Hepatic stellate cell (primary cell): ENCODE measurements around the gene GXYLT2.

Experiments
- DNase-seq: peaks from one replicate; pipeline ENCODE4 v3.0.0; 2011; ENCODE audit warnings: low spot score

Gene GXYLT2

DNA sequence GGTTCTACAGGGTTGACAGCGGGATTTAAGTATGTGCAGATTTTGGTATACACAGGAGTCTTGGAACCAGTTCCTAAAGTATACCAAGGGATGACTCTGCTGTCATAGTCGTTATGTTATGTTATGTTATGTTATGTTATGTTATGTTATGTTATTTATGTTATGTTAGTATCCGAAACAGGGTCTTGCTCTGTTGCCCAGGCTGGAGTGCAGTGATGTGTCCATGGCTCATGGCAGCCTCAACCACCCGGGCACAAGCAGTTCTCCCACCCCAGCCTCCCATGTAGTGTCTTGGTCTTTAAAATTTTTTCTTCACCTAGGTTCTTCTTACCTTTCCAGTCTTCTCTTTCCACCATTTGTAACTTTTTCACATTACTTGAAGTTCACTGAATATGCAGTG is 130.5 kb downstream of the GXYLT2 start:
- DNase-seq, result no peak

DNA sequence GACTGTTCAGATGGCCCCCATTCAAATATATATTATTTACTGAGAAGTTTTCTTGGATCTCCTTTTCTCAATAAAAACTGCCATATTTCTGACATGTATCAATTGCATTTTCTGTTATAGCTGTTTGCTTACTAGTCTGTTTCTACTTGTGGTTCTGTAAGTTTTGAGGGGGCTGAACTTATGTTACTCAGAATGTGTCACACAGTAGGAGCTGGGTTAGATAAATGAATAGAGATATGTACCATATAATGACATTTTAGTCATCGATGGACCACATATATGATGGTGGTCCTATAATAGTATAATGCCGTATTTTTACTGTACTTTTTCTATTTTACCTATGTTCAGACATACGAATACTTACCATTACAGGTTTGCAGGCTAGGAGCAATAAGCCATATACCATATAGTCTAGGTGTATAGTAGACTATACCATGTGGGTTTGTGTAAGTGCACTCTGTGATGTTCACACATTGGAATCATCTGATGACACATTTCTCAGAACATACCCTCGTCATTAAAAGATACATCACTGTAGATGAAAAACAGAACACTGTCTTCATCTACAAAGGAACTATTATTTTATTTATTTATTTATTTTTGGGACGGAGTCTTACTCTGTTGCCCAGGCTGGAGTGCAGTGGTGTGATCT is 131.1 kb downstream of the GXYLT2 start:
- no peak for DNase-seq

DNA sequence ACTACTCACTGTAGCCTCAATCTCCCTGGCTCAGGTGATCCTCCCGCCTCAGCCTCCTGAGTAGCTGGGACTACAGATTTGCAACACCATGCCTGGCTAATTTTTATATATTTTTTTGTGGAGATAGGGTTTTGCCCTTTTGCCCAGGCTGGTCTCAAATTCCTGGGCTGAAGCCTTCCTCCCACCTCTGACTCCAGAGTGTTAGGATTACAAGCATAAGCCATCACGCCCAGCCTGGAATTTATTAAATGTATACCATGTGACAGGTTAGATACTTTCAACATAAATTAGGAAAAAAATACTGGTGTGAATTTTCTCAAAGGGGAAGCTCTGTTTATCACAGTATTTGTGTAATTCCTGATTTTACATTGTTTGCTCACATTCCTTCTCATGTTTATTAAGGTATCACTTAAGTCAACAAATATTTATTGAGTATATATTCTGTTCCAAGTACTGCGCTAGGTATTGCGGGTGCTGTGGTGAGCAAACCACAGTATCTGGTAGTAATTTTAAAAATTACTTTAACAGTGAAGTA is 133.5 kb downstream of the GXYLT2 start:
- DNase-seq, result no peak

DNA sequence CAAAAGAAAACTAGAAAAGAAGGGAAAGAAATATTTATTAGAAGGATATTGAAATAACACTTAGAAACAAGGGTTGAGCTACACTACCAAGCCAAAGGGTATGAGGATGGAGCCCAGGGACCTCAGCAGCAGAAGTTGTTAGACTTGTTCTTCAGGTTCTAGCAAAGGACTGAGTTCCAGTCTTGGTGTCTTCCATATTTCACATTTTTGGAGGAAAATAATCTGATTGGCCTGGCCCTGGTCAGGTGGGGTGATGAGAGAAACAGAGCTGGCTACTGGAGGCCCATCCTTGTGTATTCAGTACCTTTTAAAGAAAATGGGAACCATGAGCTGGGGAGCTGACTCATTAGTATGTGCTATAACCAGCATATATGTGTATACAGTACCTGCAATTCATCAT is 137.0 kb downstream of the GXYLT2 start:
- no peak for DNase-seq

DNA sequence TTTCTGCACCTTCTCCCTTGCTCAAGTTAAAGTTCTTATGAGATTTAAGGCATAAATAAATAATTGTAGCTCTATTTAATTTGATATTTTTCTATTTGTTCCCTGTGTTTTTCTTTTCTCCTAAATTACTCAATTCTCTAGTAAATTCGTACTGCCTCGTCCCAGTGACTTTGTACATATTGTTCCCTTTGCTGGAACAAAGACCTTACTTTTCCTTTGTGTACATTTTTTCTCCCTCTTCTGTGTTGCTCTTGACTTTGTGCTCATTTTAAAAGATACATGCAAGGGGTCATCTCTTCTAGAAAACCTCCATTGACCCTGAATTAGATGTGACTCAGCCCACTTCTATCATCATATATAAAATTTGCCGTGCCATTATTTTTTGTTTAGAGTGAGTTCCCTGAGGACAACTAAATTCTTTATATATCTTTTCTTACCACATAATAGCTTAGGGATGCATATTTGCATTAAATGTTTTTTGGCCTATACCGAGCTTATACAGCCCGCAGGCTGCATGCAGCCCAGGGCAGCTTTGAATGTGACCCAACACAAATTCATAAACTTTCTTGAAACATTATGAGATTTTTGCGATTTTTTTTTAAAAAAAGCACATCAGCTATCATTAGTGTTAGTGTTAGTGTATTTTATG is 138.4 kb downstream of the GXYLT2 start:
- DNase-seq, result no peak
